HepG2 (cell line): ENCODE results near the gene UBAC1. TPM values are rescaled to one million over a fixed set of nuclear protein-coding genes. Genes with fewer than 3 reads are reported as not detected.
"Not testable (repeated sequence)": the region's sequence is repeated elsewhere in the genome, so short reads cannot be mapped to it uniquely, and the experiment has no call there.

Source experiments
- ATAC-seq: fragments of 200-7000 bp; cut with Tn5 transposase; 3 replicates; pipeline ENCODE4 v1.9.1; 2020; ENCODE audit warnings: mild to moderate bottlenecking, moderate library complexity
- BruUV-seq: library from RNA; stranded (reverse); fragments of 400-500 nt; replicated peaks from 2 replicates; lab custom pipeline; 2021; lab: Mats Ljungman, UMichigan
- CTCF ChIA-PET: fragments of 300-600 bp; formaldehyde crosslinking; extraction: SDS; loops from one replicate; lab custom pipeline; 2021; ENCODE audit warnings: low total read pairs, inconsistent platforms, low intra/inter-chr PET ratio; lab: Yijun Ruan, JAX
- POLR2A ChIA-PET: fragments of 350-600 bp; sonication (Branson Sonifier 250); formaldehyde crosslinking; loops from one replicate; lab custom pipeline; 2020; ENCODE audit warnings: antibody characterized with exemption, inconsistent platforms; lab: Yijun Ruan, JAX
- DNase-seq: peaks from one replicate; pipeline ENCODE4 v3.0.0-alpha.2; 2015; ENCODE audit warnings: low spot score
- FAIRE-seq: peaks from 3 replicates; lab custom pipeline; 2011; peaks lifted over from hg19 to GRCh38; lab: Jason Lieb, UNC
- H2AFZ ChIP-seq: one replicate; pipeline ENCODE4 v1.6.1; 2011; ENCODE audit warnings: low read length, inconsistent platforms
- H3K27ac ChIP-seq: fragments of 300-600 bp; 3 replicates; pipeline ENCODE4 v1.8.0; 2011; ENCODE audit warnings: mixed run types, mild to moderate bottlenecking, mixed read lengths, low read length, inconsistent platforms; ENCODE audit not compliant: insufficient read depth; ENCODE audit errors: extremely low read length
- H3K27me3 ChIP-seq, 2 experiments: fragments of 200-600 bp in 1 of 2; 2 replicates in 1 of 2; 3 replicates in 1 of 2; pipeline versions ENCODE4 v1.6.0 to v1.8.0; 2011; ENCODE audit warnings: low read length in 2 of 2, mild to moderate bottlenecking in 2 of 2, moderate library complexity in 2 of 2, inconsistent platforms in 1 of 2; ENCODE audit not compliant: insufficient read depth in 2 of 2, control insufficient read depth in 1 of 2
- H3K36me3 ChIP-seq, 2 experiments: fragments of 200-600 bp in 1 of 2; replicated peaks in 1 of 2; 2 replicates in 1 of 2; 3 replicates in 1 of 2; pipeline versions ENCODE4 v1.5.1 to v1.8.0; 2011; ENCODE audit warnings: low read length in 2 of 2, inconsistent platforms in 1 of 2; ENCODE audit not compliant: insufficient read depth in 2 of 2, control insufficient read depth in 1 of 2
- H3K4me1 ChIP-seq: 2 replicates; pipeline ENCODE4 v1.5.1; 2012; ENCODE audit warnings: low read length, inconsistent platforms; ENCODE audit not compliant: insufficient read depth
- H3K4me2 ChIP-seq: 2 replicates; pipeline ENCODE4 v1.6.0; 2011; ENCODE audit warnings: low read depth, low read length, inconsistent platforms
- H3K4me3 ChIP-seq, 3 experiments: fragments of 200-600 bp in 1 of 3; sonication (generic), shearing (Covaris generic) in 1 of 3; replicated peaks in 1 of 3; 2 replicates each; pipeline ENCODE4 v1.5.1; 2011 to 2016; ENCODE audit warnings: low read length in 3 of 3, inconsistent platforms in 2 of 3, low read depth in 2 of 3, mild to moderate bottlenecking in 2 of 3, control low read depth in 1 of 3, mixed read lengths in 1 of 3; ENCODE audit not compliant: insufficient read depth in 1 of 3
- H3K79me2 ChIP-seq: one replicate; pipeline ENCODE4 v1.6.1; 2011; ENCODE audit warnings: low read length, inconsistent platforms; ENCODE audit not compliant: insufficient read depth
- H3K9ac ChIP-seq: 2 replicates; pipeline ENCODE4 v1.6.0; 2011; ENCODE audit warnings: mild to moderate bottlenecking, low read depth, low read length, inconsistent platforms; ENCODE audit not compliant: insufficient read depth
- H3K9me3 ChIP-seq: 2 replicates; pipeline ENCODE4 v1.5.1; 2012; ENCODE audit warnings: mild to moderate bottlenecking, low read length
- H4K20me1 ChIP-seq: 2 replicates; pipeline ENCODE4 v1.6.0; 2011; ENCODE audit warnings: inconsistent platforms, mild to moderate bottlenecking, low read length, moderate library complexity; ENCODE audit not compliant: insufficient read depth
- CHD2 ChIP-seq: IDR thresholded peaks from 2 replicates; pipeline ENCODE4 v1.6.1; 2011; ENCODE audit warnings: low read depth, low read length, improper control_type of control experiment
- FOXA1 ChIP-seq, 2 experiments: fragments of 450-650 bp in 1 of 2; sonication (generic) in 1 of 2; formaldehyde crosslinking in 1 of 2; IDR thresholded peaks; 2 replicates each; pipeline versions ENCODE4 v1.4.0 to v1.6.1; 2016 to 2020; ENCODE audit warnings: missing genetic modification reagents in 1 of 2
- FOXK1 ChIP-seq: sonication (generic); formaldehyde crosslinking; IDR thresholded peaks from 2 replicates; pipeline ENCODE4 v1.4.0; 2020; ENCODE audit warnings: low read depth, missing genetic modification reagents, borderline replicate concordance
- FOXK2 ChIP-seq: fragments of 450-650 bp; IDR thresholded peaks from 2 replicates; pipeline ENCODE4 v1.6.1; 2016
- FOXP1 ChIP-seq, 2 experiments: fragments of 450-650 bp in 1 of 2; IDR thresholded peaks; 2 replicates each; pipeline ENCODE4 v1.6.1; 2017 to 2018; ENCODE audit warnings: antibody characterized with exemption in 1 of 2
- MBD4 ChIP-seq: IDR thresholded peaks from 2 replicates; pipeline ENCODE4 v1.6.1; 2012; ENCODE audit warnings: low read length, inconsistent platforms, borderline replicate concordance
- ZNF841 ChIP-seq: sonication (generic); formaldehyde crosslinking; IDR thresholded peaks from 2 replicates; pipeline ENCODE4 v1.8.1; 2023; ENCODE audit warnings: missing genetic modification reagents, borderline replicate concordance
- WGBS: methylation state at CpG from one replicate; pipeline ENCODE4 v1.1.6; 2017; ENCODE audit warnings: low lambda C conversion rate; 5-methylcytosine and 5-hydroxymethylcytosine counted together
- in situ Hi-C: cut with HindIII; loops from 2 replicates; pipeline ENCODE4 v1.10.0; 2017; ENCODE audit warnings: low pct_unique_long_range_greater_than_20kb; ENCODE audit not compliant: extremely low pct_ligation_motif_present
- intact Hi-C: fragments of 100-400 bp; cut with micrococcal nuclease; formaldehyde crosslinking; loops from one replicate; pipeline ENCODE4 v1.10.0; 2022; ENCODE audit not compliant: unreplicated experiment
- polyA plus RNA-seq, 8 experiments: library from polyadenylated mRNA; depleted of rRNA in 3 of 8; stranded (reverse) in 7 of 8; unstranded in 1 of 8; fragments of >200 nt; fragmentation: Illumina TruSeq in 4 of 8; extraction: Trizol in 4 of 8; gene quantifications; 2 replicates each; pipeline versions ENCODE4 v1.2.1 to v1.2.3, GENCODE V29; 2011 to 2016; ENCODE audit warnings: low read depth in 4 of 8, missing spikeins in 1 of 8, mixed read lengths in 1 of 8; ENCODE audit not compliant: insufficient read depth in 1 of 8
- total RNA-seq, 5 experiments: library from RNA; depleted of rRNA; stranded (reverse); fragments of >200 nt; fragmentation: Illumina TruSeq; extraction: Trizol; gene quantifications; 2 replicates each; pipeline ENCODE4 v1.2.3, GENCODE V29; 2016; ENCODE audit warnings: low read depth in 1 of 5
- TF ChIP-seq, protein P1 (sequence below): sonication (generic); formaldehyde crosslinking; IDR thresholded peaks from 2 replicates; pipeline ENCODE4 v1.5.1; 2020; ENCODE audit warnings: mild to moderate bottlenecking, missing genetic modification reagents, moderate library complexity
- TF ChIP-seq, protein P2 (sequence below): IDR thresholded peaks from 2 replicates; pipeline ENCODE4 v1.6.1; 2012; ENCODE audit warnings: inconsistent platforms

The UBAC1 gene
- total and polyA plus RNA-seq, 2 of the 13 experiments (the other 11 are each of a cell fraction or from before 2014, with no cell fraction given), result 32.2 to 34.1 TPM

DNA sequence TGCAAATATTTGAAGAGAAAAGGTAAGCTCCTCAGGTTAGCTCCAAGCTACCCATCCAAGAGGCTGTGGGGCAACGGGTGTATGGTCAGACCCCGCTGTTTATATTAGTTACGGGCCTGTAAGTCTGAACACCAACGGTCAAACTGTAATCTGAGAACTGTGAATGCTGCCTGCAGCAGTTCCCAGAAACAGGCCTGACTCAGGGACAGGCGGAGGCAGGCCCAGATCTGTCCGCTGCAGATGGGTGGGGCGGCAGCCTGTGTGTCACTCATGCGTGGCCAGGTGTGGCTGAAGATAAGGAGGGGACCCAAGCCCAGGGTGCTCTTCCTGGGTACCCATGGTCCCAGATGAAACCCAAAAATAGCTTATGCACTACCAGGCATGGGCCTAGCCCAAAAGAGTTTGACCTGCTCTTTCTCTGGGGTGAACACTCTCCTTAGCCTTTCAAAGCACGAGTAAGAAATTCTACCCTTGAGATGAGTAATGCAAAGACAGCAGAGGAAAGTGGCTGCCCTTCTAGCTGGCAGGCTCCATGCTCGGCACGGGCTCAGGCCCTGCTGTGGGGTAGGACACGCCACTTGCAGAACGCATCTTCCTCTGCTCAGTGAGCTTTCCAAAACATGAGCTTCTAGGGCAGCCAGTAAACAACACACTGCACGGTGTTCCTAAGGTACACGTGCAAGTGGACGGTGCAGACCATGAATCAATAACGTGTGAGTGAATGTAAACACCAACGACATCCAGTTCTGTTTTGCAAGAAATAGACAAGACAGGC, 9.1 kb downstream of the UBAC1 start (continued):
- TF ChIP-seq, protein P1, sequence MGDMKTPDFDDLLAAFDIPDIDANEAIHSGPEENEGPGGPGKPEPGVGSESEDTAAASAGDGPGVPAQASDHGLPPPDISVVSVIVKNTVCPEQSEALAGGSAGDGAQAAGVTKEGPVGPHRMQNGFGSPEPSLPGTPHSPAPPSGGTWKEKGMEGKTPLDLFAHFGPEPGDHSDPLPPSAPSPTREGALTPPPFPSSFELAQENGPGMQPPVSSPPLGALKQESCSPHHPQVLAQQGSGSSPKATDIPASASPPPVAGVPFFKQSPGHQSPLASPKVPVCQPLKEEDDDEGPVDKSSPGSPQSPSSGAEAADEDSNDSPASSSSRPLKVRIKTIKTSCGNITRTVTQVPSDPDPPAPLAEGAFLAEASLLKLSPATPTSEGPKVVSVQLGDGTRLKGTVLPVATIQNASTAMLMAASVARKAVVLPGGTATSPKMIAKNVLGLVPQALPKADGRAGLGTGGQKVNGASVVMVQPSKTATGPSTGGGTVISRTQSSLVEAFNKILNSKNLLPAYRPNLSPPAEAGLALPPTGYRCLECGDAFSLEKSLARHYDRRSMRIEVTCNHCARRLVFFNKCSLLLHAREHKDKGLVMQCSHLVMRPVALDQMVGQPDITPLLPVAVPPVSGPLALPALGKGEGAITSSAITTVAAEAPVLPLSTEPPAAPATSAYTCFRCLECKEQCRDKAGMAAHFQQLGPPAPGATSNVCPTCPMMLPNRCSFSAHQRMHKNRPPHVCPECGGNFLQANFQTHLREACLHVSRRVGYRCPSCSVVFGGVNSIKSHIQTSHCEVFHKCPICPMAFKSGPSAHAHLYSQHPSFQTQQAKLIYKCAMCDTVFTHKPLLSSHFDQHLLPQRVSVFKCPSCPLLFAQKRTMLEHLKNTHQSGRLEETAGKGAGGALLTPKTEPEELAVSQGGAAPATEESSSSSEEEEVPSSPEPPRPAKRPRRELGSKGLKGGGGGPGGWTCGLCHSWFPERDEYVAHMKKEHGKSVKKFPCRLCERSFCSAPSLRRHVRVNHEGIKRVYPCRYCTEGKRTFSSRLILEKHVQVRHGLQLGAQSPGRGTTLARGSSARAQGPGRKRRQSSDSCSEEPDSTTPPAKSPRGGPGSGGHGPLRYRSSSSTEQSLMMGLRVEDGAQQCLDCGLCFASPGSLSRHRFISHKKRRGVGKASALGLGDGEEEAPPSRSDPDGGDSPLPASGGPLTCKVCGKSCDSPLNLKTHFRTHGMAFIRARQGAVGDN, result peak; percentile 16; the same call in 1 of the 2 replicates
- no peak for TF ChIP-seq MBD4
- TF ChIP-seq CHD2, result no peak
- TF ChIP-seq, protein P2, sequence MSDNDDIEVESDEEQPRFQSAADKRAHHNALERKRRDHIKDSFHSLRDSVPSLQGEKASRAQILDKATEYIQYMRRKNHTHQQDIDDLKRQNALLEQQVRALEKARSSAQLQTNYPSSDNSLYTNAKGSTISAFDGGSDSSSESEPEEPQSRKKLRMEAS, result peak; percentile 84
- no peak for TF ChIP-seq FOXA1 (IDR thresholded peaks at IDR 0.05)
- peak; percentile 44; the same call in 1 of the 2 replicates for TF ChIP-seq FOXA1 (CRISPR knock-in tag; IDR thresholded peaks at IDR 0.05)
- TF ChIP-seq FOXK1, result peak; percentile 89; the same call in 1 of the 2 replicates
- no peak for TF ChIP-seq ZNF841
- TF ChIP-seq FOXK2, result peak; percentile 82
- peak; percentile 30; the same call in 1 of the 2 replicates for TF ChIP-seq FOXP1 (IDR thresholded peaks at IDR 0.05)
- TF ChIP-seq FOXP1 (CRISPR knock-in tag; IDR thresholded peaks at IDR 0.05), result peak; percentile 81

DNA sequence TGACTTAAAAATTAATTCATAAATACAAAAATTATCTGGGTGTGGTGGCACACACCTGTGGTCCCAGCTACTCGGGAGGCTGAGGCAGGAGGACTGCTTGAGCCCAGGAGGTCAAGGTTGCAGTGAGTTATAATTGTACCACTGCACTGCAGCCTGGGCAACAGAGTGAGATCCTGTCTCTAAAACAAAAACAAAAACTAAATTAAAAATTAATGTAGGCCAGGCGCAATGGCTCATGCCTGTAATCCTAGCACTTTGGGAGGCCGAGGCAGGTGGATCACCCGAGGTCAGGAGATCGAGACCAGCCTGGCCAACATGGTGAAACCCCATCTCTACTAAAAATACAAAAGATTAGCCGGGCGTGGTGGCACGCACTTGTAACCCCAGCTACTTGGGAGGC, 9.9 kb downstream of the UBAC1 start:
- H3K4me1 ChIP-seq, H3K9me3 ChIP-seq, H3K9ac ChIP-seq, intact Hi-C loops, H3K4me3 ChIP-seq, POLR2A ChIA-PET, in situ Hi-C loops, H2AFZ ChIP-seq, ATAC-seq, H3K27me3 ChIP-seq, H3K79me2 ChIP-seq, H4K20me1 ChIP-seq, H3K27ac ChIP-seq, CTCF ChIA-PET, DNase-seq, H3K4me2 ChIP-seq, BruUV-seq, FAIRE-seq: not testable (repeated sequence)
- peaks cover 17 to 54% of the 10 kb centered on the region in 2 experiments for H3K36me3 ChIP-seq
- WGBS, result 98% methylated on average over 8 of the region's 8 CpGs

DNA sequence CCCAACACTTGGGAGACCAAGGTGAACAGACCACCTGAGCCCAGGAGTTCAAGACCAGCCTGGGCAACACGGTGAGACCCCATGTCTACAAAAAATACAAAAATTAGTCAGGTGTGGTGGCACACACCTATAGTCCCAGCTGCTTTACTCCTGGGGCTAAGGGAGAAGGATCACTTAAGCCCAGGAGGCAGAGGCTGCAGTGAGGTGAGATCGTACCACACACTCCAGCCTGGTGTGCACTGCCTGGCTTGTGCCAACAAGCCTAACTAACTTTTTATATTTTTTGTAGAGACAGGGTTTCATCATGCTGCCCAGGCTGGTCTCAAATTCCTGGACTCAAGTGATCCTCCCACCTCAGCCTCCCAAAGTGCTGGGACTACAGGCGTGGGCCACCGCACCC, 10.3 kb downstream of the UBAC1 start:
- H3K9ac ChIP-seq, intact Hi-C loops, H3K9me3 ChIP-seq, H3K4me2 ChIP-seq, H4K20me1 ChIP-seq, H3K27ac ChIP-seq, POLR2A ChIA-PET, BruUV-seq, in situ Hi-C loops, H2AFZ ChIP-seq, H3K4me3 ChIP-seq, DNase-seq, H3K4me1 ChIP-seq, ATAC-seq, FAIRE-seq, H3K27me3 ChIP-seq, H3K79me2 ChIP-seq, CTCF ChIA-PET: not testable (repeated sequence)
- 100% methylated on average over 4 of the region's 4 CpGs for WGBS
- H3K36me3 ChIP-seq, result peaks cover 20 to 58% of the 10 kb centered on the region in 2 experiments
